Thymus (tissue), 14 donors: ENCODE results near the gene KRTAP10-8. TPM values are rescaled to one million over a fixed set of nuclear protein-coding genes. Genes with fewer than 3 reads are reported as not detected.

ENCODE experiments used
- DNase-seq, 9 donors: peaks; one replicate each; pipeline ENCODE4 v3.0.0-alpha.2; 2013; ENCODE audit warnings: low spot score in 9 of 9, low read depth in 6 of 9, missing footprints in 1 of 9
- H3K27ac ChIP-seq, 2 donors: one replicate each; pipeline ENCODE4 v1.5.1; 2013; ENCODE audit warnings: control low read depth in 1 of 2, low read depth in 1 of 2, low read length in 1 of 2, mild to moderate bottlenecking in 1 of 2, moderate library complexity in 1 of 2
- H3K27me3 ChIP-seq, 2 donors: one replicate each; pipeline ENCODE4 v1.5.1; 2013; ENCODE audit warnings: low read length in 1 of 2; ENCODE audit not compliant: control insufficient read depth in 2 of 2, insufficient read depth in 1 of 2
- H3K36me3 ChIP-seq, 2 donors: one replicate each; pipeline ENCODE4 v1.5.1; 2013; ENCODE audit warnings: low read length in 1 of 2, mild to moderate bottlenecking in 1 of 2, moderate library complexity in 1 of 2; ENCODE audit not compliant: control insufficient read depth in 2 of 2, insufficient read depth in 2 of 2
- H3K4me1 ChIP-seq, 2 donors: one replicate each; pipeline ENCODE4 v1.5.1; 2013; ENCODE audit warnings: low read length in 2 of 2; ENCODE audit not compliant: control insufficient read depth in 2 of 2, insufficient read depth in 2 of 2
- H3K4me3 ChIP-seq, 2 donors: one replicate each; pipeline ENCODE4 v1.5.1; 2013; ENCODE audit warnings: low read length in 2 of 2, control low read depth in 1 of 2, mild to moderate bottlenecking in 1 of 2
- H3K9me3 ChIP-seq, 2 donors: one replicate each; pipeline ENCODE4 v1.5.1; 2013; ENCODE audit warnings: low read length in 1 of 2, mild to moderate bottlenecking in 1 of 2; ENCODE audit not compliant: control insufficient read depth in 2 of 2, insufficient read depth in 1 of 2
- WGBS: extraction: QIAGEN DNeasy Blood & Tissue Kit; methylation state at CpG from one replicate; pipeline ENCODE4 v1.1.7; 2013; 5-methylcytosine and 5-hydroxymethylcytosine counted together
- long read RNA-seq, 10 donors: transcript quantifications; one replicate each; lab custom pipeline, GENCODE V29; 2026
- polyA plus RNA-seq: library from polyadenylated mRNA; stranded (reverse); fragments of 200-250 nt; gene quantifications from one replicate; pipeline ENCODE4 v1.2.3, GENCODE V29; 2013
- total RNA-seq: library from RNA; stranded (reverse); fragments of 120-200 nt; gene quantifications from one replicate; pipeline ENCODE4 v1.2.4, GENCODE V29; 2013
- donor health status: healthy.

The KRTAP10-8 gene
- not detected for total RNA-seq
- not detected for polyA plus RNA-seq
- long read RNA-seq, donor 1: 0 reads
- long read RNA-seq, donor 2: 0 reads
- long read RNA-seq, donor 3: 0 reads
- long read RNA-seq, donor 4: 0 reads
- long read RNA-seq, donor 5: 0 reads
- long read RNA-seq, donor 6: 0 reads
- long read RNA-seq, donor 7: 0 reads
- long read RNA-seq, donor 8: 0 reads
- long read RNA-seq, donor 9: 0 reads
- long read RNA-seq, donor 10: 0 reads

GRCh38 chr21:44612029-44612486, at the start of gene KRTAP10-8:
TSS of gene KRTAP10-8 (plus strand) at chr21:44612079. CDS start at chr21:44612101, 22 bp downstream.
- DNase-seq: no peak
- H3K9me3 ChIP-seq: peaks cover 3 to 25% of the 10 kb centered on the region in 2 donors
- H3K27ac ChIP-seq: no peak within 1 kb of the TSS
- H3K27me3 ChIP-seq: peaks cover 0 to 2% of the 10 kb centered on the region in 2 donors
- H3K4me3 ChIP-seq: no peak within 1 kb of the TSS
- WGBS: 94% methylated on average over 8 of the region's 8 CpGs
- H3K36me3 ChIP-seq: no peaks in the 10 kb centered on the region
- H3K4me1 ChIP-seq: peaks cover 0 to 1% of the 10 kb centered on the region in 2 donors

DNA sequence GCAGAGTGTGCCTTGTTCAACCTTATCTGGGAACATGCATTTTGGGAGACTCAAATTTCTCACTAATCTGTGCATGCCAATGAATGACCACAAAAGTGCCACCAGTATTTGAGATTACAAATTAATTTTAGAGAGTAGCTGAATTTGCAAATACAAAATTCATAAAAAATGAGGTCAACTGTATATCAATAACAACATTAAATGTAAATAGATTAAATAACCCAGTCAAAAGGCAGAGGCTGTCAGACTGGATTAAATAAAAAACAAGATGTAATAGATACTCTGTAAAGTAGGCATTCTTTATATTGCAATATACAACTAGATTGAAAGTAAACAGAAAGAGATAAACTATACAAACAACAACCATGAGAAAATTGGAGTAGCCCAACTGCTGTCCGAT, 47.8 kb upstream of the KRTAP10-8 start:
- Histone ChIP-seq H3K27me3 (no peaks in the 10 kb centered on the region), H3K9me3 (no peaks in the 10 kb centered on the region), H3K4me3 (no peak overlapping the region), H3K27ac (no peak overlapping the region), H3K36me3 (no peaks in the 10 kb centered on the region), H3K4me1 (no peaks in the 10 kb centered on the region)
- 99% methylated on average over 1 of the region's 1 CpG for WGBS
- no peak for DNase-seq

DNA sequence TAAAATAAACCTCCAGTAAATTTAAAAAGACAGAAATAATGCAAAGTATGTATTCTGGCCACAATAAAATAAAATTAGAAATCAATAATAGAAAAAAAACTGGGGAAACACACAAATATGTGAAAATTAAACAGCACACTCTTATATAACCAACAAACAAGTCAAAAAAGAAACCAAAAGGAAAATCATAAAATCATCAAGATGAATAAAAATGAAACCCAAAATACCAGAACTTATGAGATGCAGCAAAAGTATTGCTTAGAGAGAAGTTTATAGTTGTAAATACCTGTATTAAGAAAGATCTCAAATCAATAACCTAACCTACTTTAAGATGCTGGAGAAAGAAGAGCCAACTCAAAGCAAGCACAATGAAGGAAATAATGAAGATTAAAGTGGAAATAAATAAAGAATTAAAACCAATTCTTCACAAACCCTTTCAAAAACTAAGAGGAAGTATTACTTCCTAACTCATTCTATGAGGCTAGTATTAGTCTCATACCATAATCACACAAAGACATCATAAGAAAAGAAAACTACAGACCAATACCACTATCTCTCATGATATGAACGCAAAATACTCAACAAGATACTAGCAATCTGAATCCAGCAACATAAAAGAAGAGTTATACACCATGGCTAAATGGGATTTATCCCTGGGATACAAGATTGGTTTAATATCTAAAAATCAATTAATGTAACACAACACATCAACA, 46.8 kb upstream of the KRTAP10-8 start:
- no peaks in the 10 kb centered on the region for H3K4me1 ChIP-seq
- H3K27ac ChIP-seq: no peak overlapping the region
- no peaks in the 10 kb centered on the region for H3K9me3 ChIP-seq
- DNase-seq: no peak
- no peaks in the 10 kb centered on the region for H3K27me3 ChIP-seq
- no peak overlapping the region for H3K4me3 ChIP-seq
- WGBS: 36% methylated on average over 1 of the region's 1 CpG
- no peaks in the 10 kb centered on the region for H3K36me3 ChIP-seq

- no peak overlapping the region for H3K27ac ChIP-seq
- H3K4me1 ChIP-seq: no peaks in the 10 kb centered on the region
- no peaks in the 10 kb centered on the region for H3K36me3 ChIP-seq
- DNase-seq: no peak
- no peak overlapping the region for H3K4me3 ChIP-seq
- H3K9me3 ChIP-seq: peaks cover 0 to 4% of the 10 kb centered on the region in 2 donors
- 6% methylated on average over 1 of the region's 1 CpG for WGBS
- H3K27me3 ChIP-seq: no peaks in the 10 kb centered on the region
Observed at GRCh38 chr21:44566403-44566802, 45.5 kb upstream of the KRTAP10-8 start.

DNA sequence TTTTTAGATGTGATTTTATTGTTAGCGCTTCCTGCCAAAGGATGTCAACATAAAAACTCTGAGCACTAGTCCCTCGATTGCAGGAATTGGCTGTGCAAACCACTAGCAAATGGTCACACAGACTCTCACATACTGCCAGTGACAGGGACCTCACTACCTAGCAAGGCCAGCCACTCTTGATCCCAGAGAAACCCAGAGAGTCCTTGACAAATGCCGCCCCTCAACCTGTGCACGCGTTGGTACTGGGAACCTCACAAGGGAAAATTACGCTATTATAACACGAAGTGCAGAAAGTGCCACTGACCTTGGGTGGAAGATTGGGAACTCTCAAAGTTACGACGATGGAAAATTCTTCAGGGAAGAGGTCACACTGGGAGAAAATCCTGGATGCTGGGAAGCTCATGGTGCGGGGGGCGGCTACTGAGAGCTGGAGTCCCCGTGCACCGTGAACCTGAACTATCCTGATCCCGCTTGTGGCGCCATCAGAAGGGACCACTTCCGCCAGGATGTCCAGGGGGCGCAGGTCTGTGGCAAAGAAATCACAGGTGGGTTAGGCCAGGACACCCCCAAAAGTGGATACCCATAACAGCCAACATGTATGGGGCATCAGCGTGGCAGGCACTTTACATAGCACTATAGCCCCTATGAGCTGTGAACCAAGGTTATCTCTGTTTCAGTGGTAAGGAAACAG, 44.3 kb upstream of the KRTAP10-8 start:
- H3K9me3 ChIP-seq: peaks cover 0 to 14% of the 10 kb centered on the region in 2 donors
- H3K27ac ChIP-seq: no peak overlapping the region
- H3K27me3 ChIP-seq: no peaks in the 10 kb centered on the region
- WGBS: 95% methylated on average over 18 of the region's 18 CpGs
- no peak overlapping the region for H3K4me3 ChIP-seq
- H3K36me3 ChIP-seq: no peaks in the 10 kb centered on the region
- H3K4me1 ChIP-seq: no peaks in the 10 kb centered on the region
- no peak for DNase-seq

DNA sequence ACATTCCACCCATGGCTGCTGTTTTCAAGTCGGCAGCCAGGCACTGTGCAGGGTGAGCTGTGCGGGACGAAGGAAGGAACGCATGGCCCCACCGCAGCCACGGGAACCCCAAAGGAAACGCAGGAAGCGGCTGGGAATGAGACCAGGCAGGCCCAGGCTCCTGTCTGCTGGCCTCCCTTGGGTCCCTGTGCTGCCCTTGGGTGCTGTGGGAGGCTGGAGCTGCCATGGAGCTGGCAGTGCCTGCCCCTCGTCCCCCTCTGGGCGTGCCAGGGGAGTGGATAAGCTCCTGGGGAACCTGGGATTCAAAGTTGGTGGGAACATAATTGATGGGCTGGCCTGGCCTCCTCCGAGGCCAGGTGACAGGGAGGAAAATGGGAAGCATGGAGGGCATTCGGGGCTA, 43.6 kb upstream of the KRTAP10-8 start:
- H3K9me3 ChIP-seq: peaks cover 0 to 14% of the 10 kb centered on the region in 2 donors
- no peaks in the 10 kb centered on the region for H3K36me3 ChIP-seq
- no peak overlapping the region for H3K4me3 ChIP-seq
- no peak for DNase-seq
- WGBS: 80% methylated on average over 12 of the region's 12 CpGs
- H3K27ac ChIP-seq: no peak overlapping the region
- H3K27me3 ChIP-seq: no peaks in the 10 kb centered on the region
- H3K4me1 ChIP-seq: no peaks in the 10 kb centered on the region

GRCh38 chr21:44568667-44569556, 43.0 kb upstream of the KRTAP10-8 start:
- DNase-seq: no peak
- H3K9me3 ChIP-seq: peaks cover 0 to 14% of the 10 kb centered on the region in 2 donors
- H3K4me1 ChIP-seq: no peaks in the 10 kb centered on the region
- H3K36me3 ChIP-seq: no peaks in the 10 kb centered on the region
- no peaks in the 10 kb centered on the region for H3K27me3 ChIP-seq
- no peak overlapping the region for H3K27ac ChIP-seq
- no peak overlapping the region for H3K4me3 ChIP-seq
- 85% methylated on average over 27 of the region's 27 CpGs for WGBS

DNA sequence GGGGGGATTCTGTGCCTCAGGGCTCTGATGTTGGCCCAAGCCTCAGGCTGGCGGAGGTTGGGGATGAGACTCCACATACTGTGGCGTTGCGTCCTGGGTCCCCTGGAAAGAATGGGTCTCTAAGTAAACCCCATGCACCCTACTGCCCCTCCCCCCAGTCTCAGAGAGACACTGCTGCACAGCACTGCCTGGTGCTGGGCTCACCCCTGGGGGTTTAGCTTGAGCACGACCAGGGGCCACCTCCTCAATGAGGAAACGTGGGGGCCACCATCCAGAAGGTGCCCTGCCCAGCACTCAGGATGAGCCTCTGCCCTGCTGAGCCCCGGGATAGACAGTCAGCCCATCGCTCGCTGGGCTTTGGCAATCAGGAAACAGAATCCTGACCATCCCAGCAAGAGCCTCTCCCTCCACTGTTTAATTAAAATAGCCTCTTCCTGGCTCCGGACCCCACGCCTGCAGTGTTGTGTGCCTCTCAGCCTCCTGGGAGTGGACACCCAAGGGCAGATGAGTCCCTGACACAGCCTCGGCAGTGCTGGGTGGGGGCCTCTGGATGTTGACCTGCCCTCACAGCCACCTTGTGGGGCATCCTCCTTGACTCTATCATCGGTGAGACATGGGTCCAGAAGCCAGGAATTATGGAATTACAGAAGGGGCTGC, 41.9 kb upstream of the KRTAP10-8 start:
- H3K27me3 ChIP-seq: peaks cover 0 to 2% of the 10 kb centered on the region in 2 donors
- no peak overlapping the region for H3K27ac ChIP-seq
- 91% methylated on average over 12 of the region's 12 CpGs for WGBS
- peaks cover 0 to 14% of the 10 kb centered on the region in 2 donors for H3K9me3 ChIP-seq
- no peaks in the 10 kb centered on the region for H3K36me3 ChIP-seq
- H3K4me3 ChIP-seq: no peak overlapping the region
- no peaks in the 10 kb centered on the region for H3K4me1 ChIP-seq
- no peak for DNase-seq
